H1 (cell line): ENCODE results near the gene TOMT. TPM values are rescaled to one million over a fixed set of nuclear protein-coding genes. Genes with fewer than 3 reads are reported as not detected.

ENCODE experiments used
- CTCF ChIA-PET: fragments of 300-600 bp; sonication (Branson Sonifier 250); formaldehyde crosslinking; loops from one replicate; lab custom pipeline; 2021; ENCODE audit not compliant: partially characterized antibody; lab: Charles Lee
- POLR2A ChIA-PET: fragments of 300-600 bp; sonication (Branson Sonifier 250); formaldehyde crosslinking; loops from one replicate; lab custom pipeline; 2021; ENCODE audit warnings: inconsistent platforms; ENCODE audit not compliant: partially characterized antibody; lab: Charles Lee
- DNase-seq, 2 experiments: peaks; one replicate each; pipeline versions ENCODE4 v3.0.0 to v3.0.0-alpha.2; 2010 to 2022; ENCODE audit warnings: low spot score in 2 of 2, low read depth in 1 of 2, mixed read lengths in 1 of 2
- FAIRE-seq: peaks from 2 replicates; lab custom pipeline; 2011; peaks lifted over from hg19 to GRCh38; lab: Jason Lieb, UNC
- H2AFZ ChIP-seq: 2 replicates; pipeline ENCODE4 v1.8.1; 2012; ENCODE audit warnings: low read length, inconsistent platforms
- H2AK5ac ChIP-seq: 2 replicates; pipeline ENCODE4 v1.6.1; 2013; ENCODE audit warnings: low read depth, low read length
- H2BK120ac ChIP-seq: replicated peaks from 2 replicates; pipeline ENCODE3; 2013; ENCODE audit warnings: low read depth, low read length, inconsistent platforms
- H2BK12ac ChIP-seq: 2 replicates; pipeline ENCODE4 v1.6.1; 2013; ENCODE audit warnings: low read depth, low read length
- H2BK15ac ChIP-seq: 2 replicates; pipeline ENCODE4 v1.6.1; 2013; ENCODE audit warnings: low read length
- H2BK20ac ChIP-seq: 2 replicates; pipeline ENCODE4 v1.6.1; 2013; ENCODE audit warnings: low read length
- H2BK5ac ChIP-seq: 2 replicates; pipeline ENCODE4 v1.6.1; 2013; ENCODE audit warnings: low read depth, low read length
- H3K14ac ChIP-seq: 2 replicates; pipeline ENCODE4 v1.6.1; 2013; ENCODE audit warnings: inconsistent platforms; ENCODE audit not compliant: insufficient read length
- H3K18ac ChIP-seq: 2 replicates; pipeline ENCODE4 v1.6.1; 2013; ENCODE audit warnings: low read length; ENCODE audit errors: extremely low read depth
- H3K23ac ChIP-seq: 2 replicates; pipeline ENCODE4 v1.6.1; 2013; ENCODE audit warnings: inconsistent platforms; ENCODE audit not compliant: insufficient read length
- H3K23me2 ChIP-seq: 2 replicates; pipeline ENCODE4 v1.6.1; 2013; ENCODE audit warnings: low read depth, low read length
- H3K27ac ChIP-seq: 2 replicates; pipeline ENCODE4 v1.6.1; 2011; ENCODE audit warnings: low read depth, low read length, inconsistent platforms
- H3K27me3 ChIP-seq, 4 experiments: replicated peaks in 1 of 4; 1 replicate in 1 of 4; 2 replicates in 3 of 4; pipeline versions ENCODE4 v1.6.1 to v1.8.1; 2011 to 2013; ENCODE audit warnings: low read length in 3 of 4, mild to moderate bottlenecking in 3 of 4, inconsistent platforms in 2 of 4, mixed read lengths in 2 of 4, moderate library complexity in 1 of 4; ENCODE audit not compliant: control insufficient read depth in 3 of 4, insufficient read depth in 3 of 4; ENCODE audit errors: extremely low read depth in 1 of 4
- H3K36me3 ChIP-seq, 4 experiments: 2 replicates each; pipeline versions ENCODE4 v1.6.1 to v1.8.1; 2011 to 2013; ENCODE audit warnings: mild to moderate bottlenecking in 4 of 4, low read length in 3 of 4, moderate library complexity in 2 of 4, control low read depth in 1 of 4, inconsistent platforms in 1 of 4; ENCODE audit not compliant: insufficient read depth in 4 of 4, control insufficient read depth in 2 of 4
- H3K4ac ChIP-seq: replicated peaks from 2 replicates; pipeline ENCODE3; 2013; ENCODE audit warnings: low read length, low read depth, mixed read lengths, inconsistent platforms; ENCODE audit not compliant: insufficient read length
- H3K4me1 ChIP-seq, 4 experiments: replicated peaks in 1 of 4; 1 replicate in 1 of 4; 2 replicates in 3 of 4; pipeline versions ENCODE4 v1.6.1 to v1.8.1; 2011 to 2013; ENCODE audit warnings: low read length in 3 of 4, inconsistent platforms in 2 of 4, mixed read lengths in 1 of 4; ENCODE audit not compliant: insufficient read depth in 4 of 4, control insufficient read depth in 3 of 4
- H3K4me2 ChIP-seq, 2 experiments: 2 replicates each; pipeline versions ENCODE4 v1.6.1 to v1.8.1; 2011 to 2013; ENCODE audit warnings: low read depth in 2 of 2, low read length in 2 of 2, control low read depth in 1 of 2, inconsistent platforms in 1 of 2, mild to moderate bottlenecking in 1 of 2; ENCODE audit not compliant: insufficient read depth in 1 of 2
- H3K4me3 ChIP-seq, 4 experiments: fragments of 200-600, 300-600 bp in 1 of 4; sonication (generic), shearing (Covaris generic), sonication (Bioruptor Twin) in 1 of 4; 2 replicates each; pipeline versions ENCODE4 v1.5.1 to v1.8.1; 2011 to 2016; ENCODE audit warnings: low read length in 4 of 4, low read depth in 3 of 4, control low read depth in 2 of 4, inconsistent platforms in 2 of 4, mild to moderate bottlenecking in 2 of 4, mixed read lengths in 1 of 4, moderate library complexity in 1 of 4; ENCODE audit not compliant: insufficient read depth in 2 of 4; ENCODE audit errors: extremely low read depth in 1 of 4
- H3K56ac ChIP-seq: replicated peaks from 2 replicates; pipeline ENCODE3; 2013; ENCODE audit warnings: low read depth, mild to moderate bottlenecking, mixed read lengths, low read length, inconsistent platforms; ENCODE audit not compliant: insufficient read length
- H3K79me1 ChIP-seq: 2 replicates; pipeline ENCODE4 v1.6.1; 2013; ENCODE audit warnings: low read depth, low read length, control low read depth
- H3K79me2 ChIP-seq, 2 experiments: 2 replicates each; pipeline versions ENCODE4 v1.6.1 to v1.8.1; 2012 to 2013; ENCODE audit warnings: low read length in 2 of 2, mild to moderate bottlenecking in 2 of 2, inconsistent platforms in 1 of 2; ENCODE audit not compliant: insufficient read depth in 2 of 2, control insufficient read depth in 1 of 2
- H3K9ac ChIP-seq, 4 experiments: replicated peaks in 1 of 4; 1 replicate in 1 of 4; 2 replicates in 3 of 4; pipeline versions ENCODE4 v1.6.1 to v1.8.1; 2011 to 2013; ENCODE audit warnings: low read depth in 3 of 4, low read length in 3 of 4, control low read depth in 2 of 4, mild to moderate bottlenecking in 2 of 4, moderate library complexity in 2 of 4, inconsistent platforms in 1 of 4; ENCODE audit errors: extremely low read depth in 1 of 4
- H3K9me3 ChIP-seq, 2 experiments: 2 replicates each; pipeline versions ENCODE4 v1.6.1 to v1.8.1; 2012 to 2013; ENCODE audit warnings: mild to moderate bottlenecking in 2 of 2, moderate library complexity in 2 of 2, control low read depth in 1 of 2, inconsistent platforms in 1 of 2, low read depth in 1 of 2, low read length in 1 of 2, mixed read lengths in 1 of 2; ENCODE audit not compliant: insufficient read depth in 2 of 2
- H4K20me1 ChIP-seq, 2 experiments: replicated peaks in 1 of 2; 2 replicates each; pipeline versions ENCODE3 to v1.8.1; 2011 to 2013; ENCODE audit warnings: inconsistent platforms in 2 of 2, low read length in 2 of 2, mild to moderate bottlenecking in 1 of 2; ENCODE audit not compliant: insufficient read depth in 2 of 2, control insufficient read depth in 1 of 2
- H4K5ac ChIP-seq: 2 replicates; pipeline ENCODE4 v1.6.1; 2013; ENCODE audit warnings: low read length, low read depth, mixed read lengths, inconsistent platforms; ENCODE audit not compliant: insufficient read length
- H4K8ac ChIP-seq: 2 replicates; pipeline ENCODE4 v1.8.0; 2013; ENCODE audit warnings: mild to moderate bottlenecking, moderate library complexity, low read length, inconsistent platforms; ENCODE audit not compliant: insufficient read depth; ENCODE audit errors: extremely low read depth
- H4K91ac ChIP-seq: replicated peaks from 2 replicates; pipeline ENCODE3; 2013; ENCODE audit warnings: low read length, mixed read lengths, inconsistent platforms; ENCODE audit not compliant: insufficient read length
- ATF2 ChIP-seq: IDR thresholded peaks from 2 replicates; pipeline ENCODE4 v1.6.1; 2012; ENCODE audit warnings: low read length, inconsistent platforms
- BACH1 ChIP-seq: IDR thresholded peaks from 2 replicates; pipeline ENCODE4 v1.6.1; 2012; ENCODE audit warnings: low read length, improper control_type of control experiment
- CBX8 ChIP-seq: fragments of 300-800, 300-1000 bp; sonication (generic); IDR thresholded peaks from 2 replicates; pipeline ENCODE4 v1.7.1; 2016; ENCODE audit warnings: low read depth, low read length, borderline replicate concordance
- CHD2 ChIP-seq: IDR thresholded peaks from 2 replicates; pipeline ENCODE4 v1.6.1; 2012; ENCODE audit warnings: low read length, improper control_type of control experiment
- JUN ChIP-seq: IDR thresholded peaks from 2 replicates; pipeline ENCODE4 v1.6.1; 2011; ENCODE audit warnings: low read depth, mild to moderate bottlenecking, improper control_type of control experiment, low read length
- MAX ChIP-seq: IDR thresholded peaks from 2 replicates; pipeline ENCODE4 v1.6.1; 2012; ENCODE audit warnings: inconsistent platforms
- RNF2 ChIP-seq: fragments of 200-900, 300-1000 bp; sonication (generic); IDR thresholded peaks from 2 replicates; pipeline ENCODE4 v1.7.1; 2016; ENCODE audit warnings: borderline replicate concordance, low read depth, mild to moderate bottlenecking, antibody characterized with exemption, low read length; ENCODE audit not compliant: poor library complexity, severe bottlenecking; ENCODE audit errors: missing control alignments
- SIN3A ChIP-seq, 2 experiments: IDR thresholded peaks in 1 of 2; conservative IDR thresholded peaks in 1 of 2; 2 replicates each; pipeline ENCODE4 v1.6.1; 2011 to 2012; ENCODE audit warnings: low read length in 2 of 2, improper control_type of control experiment in 1 of 2, low read depth in 1 of 2, mild to moderate bottlenecking in 1 of 2
- SIX5 ChIP-seq: IDR thresholded peaks from 2 replicates; pipeline ENCODE4 v1.6.1; 2011; ENCODE audit warnings: mild to moderate bottlenecking, low read depth, low read length
- SP2 ChIP-seq: IDR thresholded peaks from 2 replicates; pipeline ENCODE4 v1.6.1; 2012; ENCODE audit warnings: mild to moderate bottlenecking, low read length, inconsistent platforms
- TBP ChIP-seq: IDR thresholded peaks from 2 replicates; pipeline ENCODE4 v1.6.1; 2011; ENCODE audit warnings: low read depth, low read length, improper control_type of control experiment
- WGBS, 2 experiments: shearing (Covaris generic) in 1 of 2; methylation state at CpG; one replicate each; pipeline versions ENCODE4 v1.1.6 to v1.1.7; 2013 to 2015; ENCODE audit warnings: low lambda C conversion rate in 2 of 2, mixed read lengths in 2 of 2, inconsistent platforms in 1 of 2, low coverage in 1 of 2, missing lambda C conversion rate in 1 of 2; ENCODE audit not compliant: insufficient replicate concordance in 2 of 2, insufficient coverage in 1 of 2, insufficient read length in 1 of 2; ENCODE audit errors: extremely low coverage in 1 of 2, missing lambda C conversion rate in 1 of 2; 5-methylcytosine and 5-hydroxymethylcytosine counted together
- polyA plus RNA-seq, 7 experiments: library from polyadenylated mRNA; depleted of rRNA in 3 of 7; stranded (reverse) in 5 of 7; unstranded in 2 of 7; fragments of >200 nt in 5 of 7; fragments of 200-250 nt in 2 of 7; gene quantifications; 1 replicate in 5 of 7; 2 replicates in 1 of 7; 4 replicates in 1 of 7; pipeline versions ENCODE4 v1.2.1 to v1.2.3, GENCODE V29; 2011 to 2013; ENCODE audit warnings: missing spikeins in 2 of 7, mixed read lengths in 2 of 7
- total RNA-seq: library from RNA; stranded (reverse); fragmentation: NEBNext Ultra II Directional; extraction: Animal tissue kit (Norgen Biotek cat#: 25700); gene quantifications from 2 replicates; pipeline ENCODE4 v1.2.1, GENCODE V29; 2021

TOMT gene
- total and polyA plus RNA-seq, 2 of the 8 experiments (the other 6 are each of a cell fraction or from before 2014, with no cell fraction given), result 0.11 TPM; not detected in 1

- WGBS, 2 experiments, result 84% methylated on average over 3 of the region's 3 CpGs; no CpG with 5 or more reads in 1 of the 2 experiments
- Histone ChIP-seq H3K14ac (no peak overlapping the region), H3K9me3 (peaks cover 3 to 5% of the 10 kb centered on the region in 2 experiments), H4K5ac (no peak overlapping the region), H2AFZ (no peak overlapping the region), H4K8ac (no peak overlapping the region), H3K4me1 (no peaks in the 10 kb centered on the region), H4K91ac (no peak overlapping the region), H2BK12ac (no peak overlapping the region), H3K9ac (no peak overlapping the region), H2BK20ac (no peak overlapping the region), H3K27me3 (peaks cover 0 to 6% (median 0%) of the 10 kb centered on the region in 4 experiments; a peak in 2 of 7 replicates), H3K4me3 (no peak overlapping the region), H3K23me2 (no peaks in the 10 kb centered on the region), H2BK15ac (no peak overlapping the region), H3K18ac (no peak overlapping the region), H3K36me3 (no peaks in the 10 kb centered on the region), H3K4ac (no peak overlapping the region), H3K23ac (no peak overlapping the region), H3K56ac (no peak overlapping the region), H3K79me2 (no peaks in the 10 kb centered on the region), H3K4me2 (no peak overlapping the region), H3K79me1 (no peaks in the 10 kb centered on the region), H2BK120ac (no peak overlapping the region), H2BK5ac (no peak overlapping the region), H2AK5ac (no peak overlapping the region), H4K20me1 (no peaks in the 10 kb centered on the region), H3K27ac (no peak overlapping the region)
- TF ChIP-seq TBP (no peak), JUN (no peak), CBX8 (no peak), RNF2 (no peak), SIX5 (no peak), MAX (no peak), SIN3A (conservative IDR thresholded peaks at IDR 0.05 in 1 of 2, IDR thresholded peaks at IDR 0.05 in 1 of 2; ENCODE audit: low read depth in 1 of 2, low read length in 2 of 2) (no peak), BACH1 (no peak), SP2 (no peak), CHD2 (no peak), ATF2 (no peak)
- FAIRE-seq, result no peak
- DNase-seq, result no peak
- ChIA-PET CTCF (interaction anchor here (0.9 to 4.8 kb wide), 2 partner anchors 10 to 21 kb away, joined by 3 to 22 read pairs; no protein-coding TSS in a partner anchor), POLR2A (interaction anchor here (0.9 kb wide), 1 partner anchor 11 kb away, joined by 4 read pairs; the partner anchor contains the start of gene ANAPC15)
These were observed 17.5 kb downstream of the TOMT start for GRCh38 chr11:72123117-72123653.
